A549 (cell line): Measurements from ENCODE around the gene GALR1. TPM values are rescaled to one million over a fixed set of nuclear protein-coding genes. Genes with fewer than 3 reads are reported as not detected.

Experiments used
- ATAC-seq, 2 experiments: fragments of 200-7000 bp in 1 of 2; fragments of >200 bp in 1 of 2; cut with Nextera tagmentation in 1 of 2; cut with Tn5 transposase in 1 of 2; 3 replicates each; pipeline versions ENCODE4 v1.8.0 to v1.9.1; 2018 to 2020; ENCODE audit warnings: mild to moderate bottlenecking in 1 of 2, moderate library complexity in 1 of 2
- CTCF ChIA-PET: fragments of 300-600 bp; sonication (Branson Sonifier 250); formaldehyde crosslinking; extraction: SDS; loops from one replicate; lab custom pipeline; 2021; ENCODE audit warnings: antibody characterized with exemption, inconsistent platforms; lab: Yijun Ruan, JAX
- POLR2A ChIA-PET: fragments of 350-600 bp; formaldehyde crosslinking; extraction: SDS; loops from one replicate; lab custom pipeline; 2021; ENCODE audit warnings: antibody characterized with exemption, inconsistent platforms; lab: Yijun Ruan, JAX
- DNase-seq, 2 experiments: peaks; one replicate each; pipeline versions ENCODE4 v3.0.0 to v3.0.0-alpha.2; 2011 to 2016; ENCODE audit warnings: low read depth in 1 of 2, low spot score in 1 of 2
- FAIRE-seq: peaks from 2 replicates; lab custom pipeline; 2011; peaks lifted over from hg19 to GRCh38; lab: Jason Lieb, UNC
- H3K27ac ChIP-seq, 2 experiments: fragments of >200 bp; sonication (Bioruptor Twin); formaldehyde crosslinking; 3 replicates each; pipeline ENCODE4 v1.5.1; 2016 to 2017
- H3K4me1 ChIP-seq: fragments of >200 bp; sonication (Bioruptor Twin); formaldehyde crosslinking; 3 replicates; pipeline ENCODE4 v1.6.1; 2016
- H3K4me2 ChIP-seq: fragments of >200 bp; sonication (Bioruptor Twin); formaldehyde crosslinking; 3 replicates; pipeline ENCODE4 v1.6.1; 2016
- H3K4me3 ChIP-seq: fragments of >200 bp; sonication (Bioruptor Twin); formaldehyde crosslinking; 3 replicates; pipeline ENCODE4 v1.5.1; 2016
- H3K9me3 ChIP-seq: fragments of >200 bp; sonication (Bioruptor Twin); formaldehyde crosslinking; 3 replicates; pipeline ENCODE4 v1.6.1; 2016
- BHLHE40 ChIP-seq: IDR thresholded peaks from 2 replicates; pipeline ENCODE4 v1.6.1; 2012; ENCODE audit warnings: low read depth, low read length, inconsistent platforms
- CHD4 ChIP-seq: fragments of 200-600 bp; sonication (generic); IDR thresholded peaks from 2 replicates; pipeline ENCODE4 v1.6.1; 2016; ENCODE audit warnings: antibody characterized with exemption, mild to moderate bottlenecking, borderline replicate concordance
- EHF ChIP-seq: fragments of 250-450 bp; sonication (Bioruptor Pico); IDR thresholded peaks from 2 replicates; pipeline ENCODE4 v1.5.0; 2020; ENCODE audit warnings: mild to moderate bottlenecking
- EP300 ChIP-seq, 2 experiments: fragments of >200 bp; sonication (Bioruptor Twin); formaldehyde crosslinking; IDR thresholded peaks; 2 replicates in 1 of 2; 3 replicates in 1 of 2; pipeline ENCODE4 v1.6.1; 2016 to 2017
- FOSB ChIP-seq: fragments of 250-450 bp; sonication (Bioruptor Pico); IDR thresholded peaks from 2 replicates; pipeline ENCODE4 v1.5.0; 2020; ENCODE audit warnings: mild to moderate bottlenecking, moderate library complexity
- FOSL2 ChIP-seq, 2 experiments: fragments of 450-650 bp in 1 of 2; fragments of >200 bp in 1 of 2; sonication (Bioruptor Twin) in 1 of 2; formaldehyde crosslinking; IDR thresholded peaks; 2 replicates each; pipeline versions ENCODE4 v1.5.0 to v1.6.1; 2016 to 2020; ENCODE audit warnings: mild to moderate bottlenecking in 1 of 2, moderate library complexity in 1 of 2
- FOXS1 ChIP-seq: fragments of 250-450 bp; sonication (Bioruptor Pico); IDR thresholded peaks from 2 replicates; pipeline ENCODE4 v1.5.0; 2020; ENCODE audit warnings: mild to moderate bottlenecking, moderate library complexity
- GATA3 ChIP-seq: IDR thresholded peaks from 2 replicates; pipeline ENCODE4 v1.6.1; 2012; ENCODE audit warnings: borderline replicate concordance
- HOXA7 ChIP-seq: fragments of 250-450 bp; sonication (Bioruptor Pico); IDR thresholded peaks from 2 replicates; pipeline ENCODE4 v1.5.0; 2020; ENCODE audit warnings: mild to moderate bottlenecking, moderate library complexity
- HOXB13 ChIP-seq: fragments of 250-450 bp; sonication (Bioruptor Pico); IDR thresholded peaks from 2 replicates; pipeline ENCODE4 v1.5.0; 2020; ENCODE audit warnings: low read depth, mild to moderate bottlenecking, moderate library complexity
- MAFK ChIP-seq: fragments of 450-650 bp; IDR thresholded peaks from 2 replicates; pipeline ENCODE4 v1.6.1; 2014; ENCODE audit not compliant: partially characterized antibody
- NFE2L2 ChIP-seq: fragments of 150-350 bp; conservative IDR thresholded peaks from 2 replicates; pipeline ENCODE4 v1.6.1; 2014; ENCODE audit warnings: low read length
- NPAS2 ChIP-seq: fragments of 250-450 bp; sonication (Bioruptor Pico); IDR thresholded peaks from 2 replicates; pipeline ENCODE4 v1.8.0; 2022; ENCODE audit warnings: mild to moderate bottlenecking, moderate library complexity, borderline replicate concordance
- PHF8 ChIP-seq: fragments of 200-600 bp; sonication (generic); IDR thresholded peaks from 2 replicates; pipeline ENCODE4 v1.6.1; 2016; ENCODE audit warnings: low read depth, mild to moderate bottlenecking, antibody characterized with exemption, moderate library complexity, borderline replicate concordance
- POLR2A ChIP-seq: IDR thresholded peaks from 2 replicates; pipeline ENCODE4 v1.6.1; 2012; ENCODE audit warnings: mild to moderate bottlenecking, low read length
- POLR2AphosphoS2 ChIP-seq: conservative IDR thresholded peaks from 2 replicates; pipeline ENCODE4 v1.6.1; 2012; ENCODE audit warnings: low read length, improper control_type of control experiment, inconsistent platforms
- WGBS: methylation state at CpG from one replicate; pipeline ENCODE4 v1.1.6; 2017; ENCODE audit errors: missing lambda C conversion rate; 5-methylcytosine and 5-hydroxymethylcytosine counted together
- polyA minus RNA-seq: library from RNA; depleted of rRNA, polyadenylated mRNA; stranded (reverse); fragments of >200 nt; gene quantifications from 2 replicates; pipeline ENCODE4 v1.2.3, GENCODE V29; 2011; rRNA and poly(A)+ RNA removed
- polyA plus RNA-seq, 4 experiments: library from polyadenylated mRNA; depleted of rRNA in 3 of 4; stranded (reverse); fragments of >200 nt; fragmentation: RNase III in 1 of 4; extraction: RNeasy Plus Mini Kit Qiagen cat#74134 plus additional on column Dnase treatment in 1 of 4; gene quantifications; 2 replicates in 3 of 4; 3 replicates in 1 of 4; pipeline ENCODE4 v1.2.3, GENCODE V29; 2011 to 2017
- TF ChIP-seq, protein P1 (sequence below): IDR thresholded peaks from 2 replicates; pipeline ENCODE4 v1.6.1; 2012; ENCODE audit warnings: low read depth, borderline replicate concordance
- TF ChIP-seq, protein P2 (sequence below): fragments of 450-650 bp; IDR thresholded peaks from 2 replicates; pipeline ENCODE4 v1.6.1; 2014; ENCODE audit warnings: antibody characterized with exemption
- TF ChIP-seq, protein P3 (sequence below): fragments of >200 bp; sonication (Bioruptor Twin); formaldehyde crosslinking; IDR thresholded peaks from 2 replicates; pipeline ENCODE4 v1.6.1; 2016
- TF ChIP-seq, protein P4 (sequence below): fragments of 250-450 bp; sonication (Bioruptor Pico); IDR thresholded peaks from 2 replicates; pipeline ENCODE4 v1.5.0; 2020; ENCODE audit warnings: low read depth, mild to moderate bottlenecking, moderate library complexity

The GALR1 gene, protein sequence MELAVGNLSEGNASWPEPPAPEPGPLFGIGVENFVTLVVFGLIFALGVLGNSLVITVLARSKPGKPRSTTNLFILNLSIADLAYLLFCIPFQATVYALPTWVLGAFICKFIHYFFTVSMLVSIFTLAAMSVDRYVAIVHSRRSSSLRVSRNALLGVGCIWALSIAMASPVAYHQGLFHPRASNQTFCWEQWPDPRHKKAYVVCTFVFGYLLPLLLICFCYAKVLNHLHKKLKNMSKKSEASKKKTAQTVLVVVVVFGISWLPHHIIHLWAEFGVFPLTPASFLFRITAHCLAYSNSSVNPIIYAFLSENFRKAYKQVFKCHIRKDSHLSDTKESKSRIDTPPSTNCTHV
- polyA plus RNA-seq (2011; rRNA removed) (not detected in 2 replicates), polyA plus RNA-seq (2017; fragmentation: RNase III; extraction: RNeasy Plus Mini Kit Qiagen cat#74134 plus additional on column Dnase treatment) (not detected in 3 replicates), polyA minus RNA-seq (not detected in 2 replicates)
- not detected in 2 replicates for polyA plus RNA-seq (2012; cell fraction: cytosol; rRNA removed)
- polyA plus RNA-seq (2012; cell fraction: nucleus; rRNA removed) = not detected in 2 replicates

DNA sequence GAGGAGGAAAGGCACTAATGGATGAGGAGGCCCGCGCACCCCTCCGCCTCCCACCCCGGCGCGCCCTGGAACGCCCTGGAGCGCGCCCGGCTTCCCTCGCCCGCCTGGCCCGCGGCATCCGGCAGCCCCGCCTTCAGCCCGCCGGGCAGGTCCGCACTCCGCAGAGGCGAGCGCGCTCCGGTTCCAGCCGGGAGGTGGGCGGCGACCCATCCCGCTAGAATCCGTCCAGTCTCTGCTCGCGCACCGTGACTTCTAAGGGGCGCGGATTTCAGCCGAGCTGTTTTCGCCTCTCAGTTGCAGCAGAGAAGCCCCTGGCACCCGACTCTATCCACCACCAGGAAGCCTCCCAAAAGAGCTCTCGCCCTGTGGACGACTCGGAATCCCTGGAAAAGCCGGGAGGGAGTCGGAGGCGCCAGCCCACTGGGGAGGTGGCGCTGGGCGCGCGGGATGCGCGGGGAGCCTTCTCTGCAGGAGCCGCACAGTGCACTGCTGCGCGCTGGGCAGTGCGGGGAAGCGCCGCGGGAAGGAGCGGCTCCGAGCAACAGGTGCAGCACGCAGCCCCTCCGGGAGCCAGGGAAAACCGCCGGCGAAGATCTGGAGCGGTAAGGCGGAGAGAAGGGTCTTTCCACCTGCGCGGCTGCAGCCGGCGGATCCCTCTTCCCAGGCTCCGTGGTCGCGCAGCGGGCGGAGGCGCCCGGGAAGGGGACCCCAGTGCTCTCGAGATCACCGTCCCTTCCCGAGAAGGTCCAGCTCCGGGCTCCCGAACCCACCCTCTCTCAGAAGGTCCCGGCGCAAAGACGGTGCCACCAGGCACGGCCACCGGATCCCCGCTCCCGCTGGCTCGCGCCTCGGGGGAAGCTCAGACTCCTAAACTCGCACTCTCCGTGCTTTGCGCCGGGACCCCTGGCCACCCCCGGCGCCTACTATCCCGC lies at the start of gene GALR1:
GALR1 (plus strand) TSS at position 280 of the 932 bp plus-strand sequence. CDS start 701 bp downstream, outside the sequence.
- DNase-seq = no peak
- POLR2A ChIA-PET = no interaction called here
- H3K9me3 ChIP-seq = peaks cover 13% of the 10 kb centered on the region; the same call in 2 of the 3 replicates
- CTCF ChIA-PET = no interaction called here
- H3K27ac ChIP-seq = no peak within 1 kb of the TSS
- H3K4me2 ChIP-seq = peak within 1 kb of the TSS; percentile 75
- no peak for TF ChIP-seq HOXB13 (CRISPR knock-in tag)
- no peak for TF ChIP-seq EP300 (IDR thresholded peaks at IDR 0.05)
- TF ChIP-seq FOXS1 = no peak
- TF ChIP-seq NFE2L2 = no peak
- TF ChIP-seq GATA3 = no peak
- TF ChIP-seq BHLHE40 = no peak
- no peak for TF ChIP-seq MAFK
- TF ChIP-seq, protein P1, sequence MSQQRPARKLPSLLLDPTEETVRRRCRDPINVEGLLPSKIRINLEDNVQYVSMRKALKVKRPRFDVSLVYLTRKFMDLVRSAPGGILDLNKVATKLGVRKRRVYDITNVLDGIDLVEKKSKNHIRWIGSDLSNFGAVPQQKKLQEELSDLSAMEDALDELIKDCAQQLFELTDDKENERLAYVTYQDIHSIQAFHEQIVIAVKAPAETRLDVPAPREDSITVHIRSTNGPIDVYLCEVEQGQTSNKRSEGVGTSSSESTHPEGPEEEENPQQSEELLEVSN = no peak
- TF ChIP-seq POLR2AphosphoS2 = no peak
- TF ChIP-seq, protein P2, sequence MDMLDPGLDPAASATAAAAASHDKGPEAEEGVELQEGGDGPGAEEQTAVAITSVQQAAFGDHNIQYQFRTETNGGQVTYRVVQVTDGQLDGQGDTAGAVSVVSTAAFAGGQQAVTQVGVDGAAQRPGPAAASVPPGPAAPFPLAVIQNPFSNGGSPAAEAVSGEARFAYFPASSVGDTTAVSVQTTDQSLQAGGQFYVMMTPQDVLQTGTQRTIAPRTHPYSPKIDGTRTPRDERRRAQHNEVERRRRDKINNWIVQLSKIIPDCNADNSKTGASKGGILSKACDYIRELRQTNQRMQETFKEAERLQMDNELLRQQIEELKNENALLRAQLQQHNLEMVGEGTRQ = no peak
- TF ChIP-seq, protein P3, sequence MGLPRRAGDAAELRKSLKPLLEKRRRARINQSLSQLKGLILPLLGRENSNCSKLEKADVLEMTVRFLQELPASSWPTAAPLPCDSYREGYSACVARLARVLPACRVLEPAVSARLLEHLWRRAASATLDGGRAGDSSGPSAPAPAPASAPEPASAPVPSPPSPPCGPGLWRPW = no peak
- TF ChIP-seq, protein P4, sequence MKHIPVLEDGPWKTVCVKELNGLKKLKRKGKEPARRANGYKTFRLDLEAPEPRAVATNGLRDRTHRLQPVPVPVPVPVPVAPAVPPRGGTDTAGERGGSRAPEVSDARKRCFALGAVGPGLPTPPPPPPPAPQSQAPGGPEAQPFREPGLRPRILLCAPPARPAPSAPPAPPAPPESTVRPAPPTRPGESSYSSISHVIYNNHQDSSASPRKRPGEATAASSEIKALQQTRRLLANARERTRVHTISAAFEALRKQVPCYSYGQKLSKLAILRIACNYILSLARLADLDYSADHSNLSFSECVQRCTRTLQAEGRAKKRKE = no peak
- no peak for TF ChIP-seq PHF8
- TF ChIP-seq FOSB (CRISPR knock-in tag) = no peak
- TF ChIP-seq CHD4 = no peak
- TF ChIP-seq POLR2A = no peak
- no peak for TF ChIP-seq EHF (CRISPR knock-in tag)
- no peak for TF ChIP-seq FOSL2 (IDR thresholded peaks at IDR 0.05)
- TF ChIP-seq FOSL2 (CRISPR knock-in tag; IDR thresholded peaks at IDR 0.05) = no peak
- TF ChIP-seq NPAS2 (CRISPR knock-in tag) = no peak
- peak within 1 kb of the TSS; percentile 35 for H3K4me3 ChIP-seq
- H3K4me1 ChIP-seq = no peaks in the 10 kb centered on the region
- 65% methylated on average over 25 of the region's 98 CpGs for WGBS
- ATAC-seq = peak; percentile 30 to 36; a peak in 3 of 6 replicates
- FAIRE-seq = no peak

DNA sequence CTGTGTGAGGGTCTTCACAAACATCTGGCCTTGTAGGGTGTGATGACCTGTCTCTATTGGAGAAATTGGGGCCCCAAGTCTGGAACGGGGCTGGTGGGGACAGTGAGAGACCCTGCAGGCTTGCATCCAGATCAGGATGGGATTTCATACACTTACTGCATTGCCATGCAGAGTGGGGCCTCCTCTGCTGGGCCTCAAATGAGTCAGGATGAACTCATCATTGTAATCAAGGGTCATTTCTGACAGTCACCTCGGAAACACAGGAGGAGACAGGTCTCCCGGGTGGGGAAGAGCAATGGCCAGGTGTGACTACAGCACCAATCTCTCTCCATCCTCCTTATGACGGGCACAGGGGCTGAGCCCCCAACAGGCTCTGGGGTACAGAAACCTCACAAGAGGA lies 48.1 kb upstream of the GALR1 start:
- no peaks in the 10 kb centered on the region for H3K4me1 ChIP-seq
- no peak overlapping the region for H3K4me3 ChIP-seq
- DNase-seq (no peak), ATAC-seq (no peak)
- no peak overlapping the region for H3K27ac ChIP-seq
- WGBS = 47% methylated on average over 4 of the region's 4 CpGs
- no peaks in the 10 kb centered on the region for H3K9me3 ChIP-seq
- ChIA-PET CTCF (interaction anchor here (2.7 kb wide), 1 partner anchor 10 kb away, joined by 16 read pairs; no protein-coding TSS in a partner anchor), POLR2A (no interaction called here)
- TF ChIP-seq HOXA7 (no peak), BHLHE40 (no peak)
- TF ChIP-seq, protein P1 = no peak
- TF ChIP-seq, all 56 proteins: peak for 0
- H3K4me2 ChIP-seq = no peak overlapping the region
- no peak for FAIRE-seq
